Panc1 (cell line): ENCODE results near the gene COX17. TPM values are rescaled to one million over a fixed set of nuclear protein-coding genes. Genes with fewer than 3 reads are reported as not detected.

ENCODE experiments used
- ATAC-seq: fragments of 200-7000 bp; cut with Tn5 transposase; 2 replicates; pipeline ENCODE4 v1.9.1; 2020; ENCODE audit warnings: mild to moderate bottlenecking, moderate library complexity
- BruUV-seq: library from RNA; stranded (reverse); fragments of 400-500 nt; replicated peaks from 2 replicates; lab custom pipeline; 2021; lab: Mats Ljungman, UMichigan
- CTCF ChIA-PET: fragments of 300-600 bp; sonication (Branson Sonifier 250); formaldehyde crosslinking; loops from one replicate; lab custom pipeline; 2022; ENCODE audit warnings: antibody characterized with exemption; lab: Charles Lee
- POLR2A ChIA-PET: fragments of 300-600 bp; sonication (Branson Sonifier 250); formaldehyde crosslinking; loops from one replicate; lab custom pipeline; 2022; ENCODE audit warnings: antibody characterized with exemption; lab: Charles Lee
- DNase-seq: peaks from one replicate; pipeline ENCODE4 v3.0.0-alpha.2; 2010; ENCODE audit warnings: low read depth, low spot score
- H3K27ac ChIP-seq: 2 replicates; pipeline ENCODE4 v1.5.1; 2011; ENCODE audit warnings: mild to moderate bottlenecking, low read length, inconsistent platforms
- H3K27me3 ChIP-seq: fragments of 200-500 bp; sonication (Bioruptor generic); 2 replicates; pipeline ENCODE4 v1.6.0; 2014; ENCODE audit warnings: low read length, inconsistent platforms; ENCODE audit not compliant: control insufficient read depth, insufficient read depth
- H3K36me3 ChIP-seq: fragments of 200-500 bp; sonication (Bioruptor generic); 2 replicates; pipeline ENCODE4 v1.5.1; 2014; ENCODE audit warnings: inconsistent platforms, mild to moderate bottlenecking, low read length, moderate library complexity; ENCODE audit not compliant: control insufficient read depth, insufficient read depth
- H3K4me1 ChIP-seq: 2 replicates; pipeline ENCODE4 v1.5.1; 2011; ENCODE audit warnings: inconsistent platforms, mild to moderate bottlenecking, low read length, moderate library complexity; ENCODE audit not compliant: control insufficient read depth, insufficient read depth
- H3K4me3 ChIP-seq, 2 experiments: 2 replicates each; pipeline ENCODE4 v1.5.1; 2011 to 2012; ENCODE audit warnings: low read depth in 2 of 2, low read length in 2 of 2, mild to moderate bottlenecking in 2 of 2, inconsistent platforms in 1 of 2, moderate library complexity in 1 of 2
- H3K9me3 ChIP-seq: fragments of 200-500 bp; sonication (Bioruptor generic); 2 replicates; pipeline ENCODE4 v1.5.1; 2014; ENCODE audit warnings: low read depth, mild to moderate bottlenecking, inconsistent platforms, low read length, moderate library complexity; ENCODE audit not compliant: control insufficient read depth, insufficient read depth
- CTCF ChIP-seq: fragments of 450-650 bp; IDR thresholded peaks from 2 replicates; pipeline ENCODE4 v1.5.1; 2017; ENCODE audit warnings: mild to moderate bottlenecking
- POLR2AphosphoS5 ChIP-seq: IDR thresholded peaks from 2 replicates; pipeline ENCODE4 v1.6.1; 2012; ENCODE audit warnings: mild to moderate bottlenecking, low read depth, low read length, moderate library complexity
- REST ChIP-seq, 2 experiments: IDR thresholded peaks; 2 replicates each; pipeline ENCODE4 v1.6.1; 2011 to 2012; ENCODE audit warnings: low read depth in 2 of 2, control low read depth in 1 of 2, low read length in 1 of 2, mild to moderate bottlenecking in 1 of 2, moderate library complexity in 1 of 2; ENCODE audit not compliant: insufficient read depth in 1 of 2
- SIN3A ChIP-seq: IDR thresholded peaks from 2 replicates; pipeline ENCODE4 v1.6.1; 2012; ENCODE audit warnings: low read depth, mild to moderate bottlenecking, low read length, moderate library complexity, borderline replicate concordance; ENCODE audit not compliant: insufficient read depth
- TCF7L2 ChIP-seq: IDR thresholded peaks from 2 replicates; pipeline ENCODE4 v1.6.1; 2011; ENCODE audit warnings: mild to moderate bottlenecking, low read depth, low read length, inconsistent platforms
- in situ Hi-C: cut with HindIII; loops from 2 replicates; pipeline ENCODE4 v1.10.0; 2016; ENCODE audit warnings: low sequenced_read_pairs, low pct_unique_long_range_greater_than_20kb
- intact Hi-C: fragments of 100-400 bp; cut with micrococcal nuclease; formaldehyde crosslinking; loops from one replicate; pipeline ENCODE4 v1.10.0; 2022; ENCODE audit not compliant: unreplicated experiment
- total RNA-seq: library from RNA; stranded (reverse); gene quantifications from one replicate; pipeline ENCODE4 v1.2.1, GENCODE V29; 2021; ENCODE audit not compliant: unreplicated experiment

Gene COX17
- total RNA-seq, 1 experiment from 2014 or later: 81.6 TPM

GRCh38 chr3:119664370-119664769, 12.8 kb downstream of the COX17 start:
- POLR2A ChIA-PET: no interaction called here

GRCh38 chr3:119663885-119664284, 13.3 kb downstream of the COX17 start:
- TF ChIP-seq REST (IDR thresholded peaks at IDR 0.05; ENCODE audit: insufficient read depth in 1 of 2, low read depth in 2 of 2, low read length in 1 of 2): no peak
- TF ChIP-seq TCF7L2: no peak
- no peak for TF ChIP-seq SIN3A
- no peak for TF ChIP-seq CTCF
- TF ChIP-seq POLR2AphosphoS5: no peak
- H3K9me3 ChIP-seq: no peaks in the 10 kb centered on the region
- intact Hi-C loops: no loop called here
- ChIA-PET CTCF (interaction anchor here (0.9 kb wide), 1 partner anchor 297 kb away, joined by 3 read pairs; no protein-coding TSS in a partner anchor), POLR2A (no interaction called here)
- BruUV-seq: no TSS peak
- H3K4me3 ChIP-seq: no peak overlapping the region
- ATAC-seq: no peak
- no peak for DNase-seq
- in situ Hi-C loops: no loop called here
- H3K36me3 ChIP-seq: peaks cover 9% of the 10 kb centered on the region
- no peaks in the 10 kb centered on the region for H3K27me3 ChIP-seq
- H3K27ac ChIP-seq: no peak overlapping the region
- H3K4me1 ChIP-seq: no peaks in the 10 kb centered on the region

More at GRCh38 chr3:119664370-119664769, 12.8 kb downstream of the COX17 start:
- BruUV-seq: no TSS peak
- in situ Hi-C loops (no loop called here), intact Hi-C loops (no loop called here)
- DNase-seq (no peak), ATAC-seq (no peak)
- H3K4me1 ChIP-seq: no peaks in the 10 kb centered on the region
- no peaks in the 10 kb centered on the region for H3K9me3 ChIP-seq
- no peak overlapping the region for H3K4me3 ChIP-seq
- H3K36me3 ChIP-seq: peaks cover 13% of the 10 kb centered on the region
- CTCF ChIA-PET: no interaction called here
- no peak overlapping the region for H3K27ac ChIP-seq
- TF ChIP-seq POLR2AphosphoS5 (no peak), CTCF (no peak), SIN3A (no peak), TCF7L2 (no peak), REST (IDR thresholded peaks at IDR 0.05; ENCODE audit: insufficient read depth in 1 of 2, low read depth in 2 of 2, low read length in 1 of 2) (no peak)
- no peaks in the 10 kb centered on the region for H3K27me3 ChIP-seq
